Forelimb muscle (tissue), 1 donor: ENCODE data around the gene GRID1. TPM values are rescaled to one million over a fixed set of nuclear protein-coding genes. Genes with fewer than 3 reads are reported as not detected.

Source experiments
- DNase-seq: peaks from one replicate; pipeline ENCODE4 v3.0.0-alpha.2; 2013; ENCODE audit warnings: low read depth
- polyA plus RNA-seq: library from polyadenylated mRNA; unstranded; fragments of 120-200 nt; gene quantifications from one replicate; pipeline ENCODE4 v1.2.1, GENCODE V29; 2013; ENCODE audit not compliant: insufficient read length

The GRID1 gene
- polyA plus RNA-seq, 1 donor = 3.8 TPM

DNA sequence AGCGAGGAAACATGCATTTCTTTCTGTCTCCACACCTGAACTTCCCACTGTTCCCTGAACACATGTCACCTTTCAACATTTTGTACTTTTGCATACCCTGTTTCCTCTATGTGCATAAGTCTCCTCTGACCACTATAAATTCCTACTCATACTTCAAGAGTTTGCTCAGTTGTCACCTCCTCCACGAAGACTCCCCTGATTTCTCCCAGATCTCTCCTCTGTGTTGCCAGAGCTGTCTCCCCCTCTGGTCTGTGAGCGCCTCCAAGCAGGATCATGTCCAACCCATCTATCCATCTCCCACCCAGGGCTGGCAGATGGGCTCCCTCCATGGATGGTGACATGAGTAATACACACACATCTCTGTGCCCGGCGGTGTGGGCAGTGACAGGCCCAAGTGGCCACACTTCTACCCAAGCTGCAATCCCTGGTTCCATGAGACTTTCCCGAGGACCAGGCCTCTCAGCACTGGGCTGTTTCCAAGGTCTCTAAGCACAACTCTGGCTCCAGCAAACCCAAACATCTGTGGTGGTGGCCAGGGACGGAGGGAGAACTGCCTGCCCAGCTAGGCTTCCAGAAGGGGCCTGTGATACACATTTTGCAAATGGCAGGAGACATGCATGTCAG, 135.9 kb downstream of the GRID1 start:
- DNase-seq = no peak

DNA sequence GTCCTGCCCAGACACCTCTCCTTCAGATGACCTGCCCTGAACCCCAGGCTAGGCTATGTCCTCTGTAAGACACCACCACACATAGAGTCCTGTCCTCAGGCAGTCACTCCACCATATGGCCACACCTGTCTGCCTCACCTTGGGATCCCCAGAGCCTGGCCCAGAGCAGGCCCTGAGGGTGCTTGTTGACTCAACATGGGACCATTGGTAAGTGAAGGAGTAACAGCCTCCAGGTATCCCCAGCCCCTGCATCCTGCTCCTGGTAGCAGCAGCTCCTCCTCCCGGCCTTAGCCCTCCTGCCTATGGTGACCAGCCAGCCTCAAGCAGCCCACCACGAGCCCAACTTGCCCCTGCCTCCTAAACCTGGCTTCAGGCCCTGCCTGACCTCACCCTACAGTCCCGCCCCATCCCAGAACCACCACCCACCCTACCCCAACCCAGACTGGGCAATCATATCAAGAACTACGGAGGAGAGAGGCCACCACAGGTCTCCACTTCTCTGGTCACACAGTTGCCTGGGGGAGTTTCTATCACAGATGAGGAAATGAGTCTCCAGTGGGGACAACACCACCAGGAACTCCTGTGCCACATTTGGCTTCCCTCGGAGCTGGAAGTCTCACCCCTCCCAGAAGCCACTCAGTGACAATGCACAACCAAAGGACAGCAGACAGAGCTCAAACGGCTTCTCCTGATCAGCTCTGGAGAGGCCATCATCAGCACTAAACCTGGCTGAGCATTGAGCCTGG, 136.6 kb downstream of the GRID1 start:
- DNase-seq = no peak

DNA sequence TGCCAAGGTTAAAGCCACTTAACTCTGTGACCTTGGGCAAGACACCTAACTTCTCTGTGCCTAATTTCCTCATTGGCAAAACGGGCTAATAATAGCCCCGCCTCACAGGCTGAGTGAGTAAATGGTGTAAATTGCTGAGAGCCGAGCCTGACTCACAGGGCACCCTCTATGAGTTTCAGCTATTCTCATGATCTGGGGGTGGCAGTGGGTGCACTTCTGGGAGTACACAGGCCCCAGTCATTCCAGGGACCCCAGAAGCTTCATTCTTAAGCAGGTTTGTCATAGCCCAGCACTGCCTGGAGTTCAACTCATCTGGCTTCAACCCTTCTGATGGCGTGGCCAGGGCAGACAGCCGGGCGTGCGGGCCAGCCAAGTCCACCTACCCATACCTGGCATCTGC, 137.2 kb downstream of the GRID1 start:
- DNase-seq = no peak

DNA sequence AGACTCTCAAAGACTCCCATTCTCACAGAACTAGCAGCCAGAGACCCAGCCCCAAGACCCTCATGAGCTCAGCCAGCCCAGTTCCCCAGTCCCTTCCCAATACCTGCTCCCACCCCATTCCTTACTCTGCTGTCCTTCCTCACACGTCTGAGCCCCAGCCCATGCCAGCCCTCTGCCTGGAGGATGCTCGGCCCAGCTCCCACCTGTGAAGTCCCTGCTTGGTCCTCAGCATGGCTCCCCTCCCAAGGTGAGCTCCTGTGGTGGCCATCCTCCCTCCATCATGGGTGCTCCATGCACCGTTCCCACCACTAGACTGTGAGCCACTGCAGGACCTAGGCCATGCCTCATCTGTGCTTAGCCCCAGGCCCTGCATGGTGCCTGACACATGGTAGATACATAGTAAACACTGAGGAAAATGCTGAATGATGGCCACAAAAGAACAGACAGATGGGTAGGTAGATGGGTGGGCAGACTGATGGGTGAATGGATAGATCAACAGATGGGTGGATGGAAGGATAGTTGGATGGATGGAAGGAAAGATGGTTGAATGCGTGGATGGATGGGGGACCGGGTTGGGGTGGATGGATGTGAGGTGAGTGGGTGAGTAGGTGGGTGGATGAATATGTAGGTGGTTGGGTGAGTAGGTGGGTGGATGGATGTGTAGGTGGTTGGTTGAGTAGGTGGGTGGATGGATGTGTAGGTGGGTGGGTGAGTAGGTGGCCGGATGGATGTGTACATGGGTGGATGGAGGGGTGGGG, 138.9 kb downstream of the GRID1 start:
- no peak for DNase-seq

DNA sequence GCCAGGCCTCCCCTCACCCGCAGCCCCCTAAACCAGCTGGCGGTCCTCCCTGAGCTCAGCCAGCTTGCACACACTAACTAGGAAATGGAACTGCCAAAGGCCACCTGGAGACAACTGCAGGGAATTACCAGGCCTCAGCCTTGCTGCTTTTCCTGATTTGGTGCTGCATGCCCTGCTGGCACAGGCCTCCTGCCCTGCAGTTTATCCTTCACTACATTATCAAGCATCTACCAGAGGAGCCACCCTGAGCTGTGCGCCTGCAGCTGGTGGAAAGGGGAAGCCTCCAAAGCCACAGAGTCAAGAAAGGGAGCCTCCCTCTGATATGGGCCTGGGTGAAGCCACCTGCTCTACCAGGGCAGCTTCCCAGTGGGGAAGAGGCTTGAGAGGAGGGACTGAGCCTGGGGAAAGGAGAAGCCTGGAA, 139.8 kb downstream of the GRID1 start:
- no peak for DNase-seq

DNA sequence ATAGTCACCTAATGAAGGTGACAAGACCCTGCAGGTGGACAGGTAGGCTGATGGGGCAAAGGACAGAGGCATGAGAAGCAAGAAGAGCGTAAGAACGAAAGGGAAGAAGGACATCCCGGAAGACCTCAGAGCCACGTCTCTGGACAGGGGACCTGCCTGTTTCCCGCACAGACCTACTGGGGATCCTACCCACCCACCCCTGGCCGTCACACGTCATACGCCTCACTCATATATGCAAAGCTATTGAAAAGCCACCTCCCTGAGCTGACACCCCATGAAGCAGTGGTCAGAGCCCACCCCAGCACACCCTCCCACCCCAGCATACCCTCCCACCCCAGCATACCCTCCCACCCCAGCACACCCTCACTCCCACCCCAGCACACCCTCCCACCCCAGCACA, 140.6 kb downstream of the GRID1 start:
- DNase-seq = no peak

DNA sequence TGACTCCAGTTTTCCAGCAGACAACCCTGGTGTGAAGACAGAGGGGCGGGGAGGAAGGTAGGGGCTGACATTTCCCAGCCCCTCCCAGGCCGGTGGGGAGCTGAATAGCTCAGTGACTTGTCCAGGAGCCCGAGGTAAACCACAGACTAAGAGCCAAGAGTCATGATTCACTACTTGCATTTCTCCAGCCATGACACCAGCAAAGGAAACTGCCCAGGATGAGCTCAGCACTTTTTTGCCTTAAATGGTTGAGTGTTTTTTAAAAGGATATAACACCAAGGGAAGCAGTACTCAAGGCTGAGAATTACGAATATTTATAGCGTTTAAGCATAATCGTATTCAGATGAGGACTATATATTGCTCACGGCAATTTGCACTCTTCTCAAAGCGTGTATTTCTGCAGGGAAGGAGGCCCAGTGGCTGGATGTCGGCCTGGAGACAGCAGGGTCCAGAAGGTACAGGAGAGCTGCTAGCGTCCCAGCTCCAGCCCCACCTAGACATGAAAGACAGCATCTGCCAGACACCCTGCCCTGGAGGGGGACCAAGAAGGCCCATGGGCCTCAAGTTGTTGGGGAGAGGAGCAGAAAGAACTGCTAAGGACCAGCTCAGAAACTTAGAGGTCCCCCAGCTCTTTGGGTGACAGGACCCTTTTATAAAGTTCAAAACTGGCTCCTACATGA, 141.4 kb downstream of the GRID1 start:
- DNase-seq = peak; percentile 13

DNA sequence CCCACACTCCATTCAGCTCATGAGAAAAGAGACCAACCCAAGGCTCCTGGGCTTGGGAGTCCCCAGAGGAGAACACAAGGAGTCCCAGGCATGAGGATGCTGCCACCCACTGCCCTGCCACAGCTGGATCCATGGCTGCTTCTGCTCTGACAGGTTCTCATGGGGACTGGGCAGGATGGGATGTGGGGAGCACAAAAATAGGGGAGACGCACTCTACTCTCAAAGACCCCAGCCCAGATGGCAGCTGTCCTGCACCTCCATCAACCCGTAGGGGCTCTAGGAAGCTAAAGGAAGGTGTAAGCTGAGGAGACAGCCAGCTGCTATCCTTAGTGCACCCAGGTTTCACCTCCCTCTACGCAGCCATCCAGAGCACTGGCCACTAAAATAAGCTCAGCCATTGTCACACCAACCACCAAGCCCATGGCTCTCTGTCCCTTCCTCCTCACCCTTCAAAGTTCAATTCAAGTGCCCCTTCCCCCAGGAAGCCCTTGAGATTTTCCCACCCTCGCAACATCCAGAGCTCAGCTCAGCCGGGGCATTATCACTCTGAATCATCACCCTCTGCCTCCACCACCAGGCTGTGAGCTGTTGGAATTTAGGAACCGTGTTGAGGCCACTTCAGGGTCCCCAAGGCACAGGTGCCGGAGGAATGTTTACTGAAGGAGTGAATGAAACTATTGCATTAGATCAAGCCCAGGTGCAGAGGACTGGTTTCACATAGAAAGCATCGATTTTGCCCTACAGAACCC, 142.1 kb downstream of the GRID1 start:
- DNase-seq = no peak

DNA sequence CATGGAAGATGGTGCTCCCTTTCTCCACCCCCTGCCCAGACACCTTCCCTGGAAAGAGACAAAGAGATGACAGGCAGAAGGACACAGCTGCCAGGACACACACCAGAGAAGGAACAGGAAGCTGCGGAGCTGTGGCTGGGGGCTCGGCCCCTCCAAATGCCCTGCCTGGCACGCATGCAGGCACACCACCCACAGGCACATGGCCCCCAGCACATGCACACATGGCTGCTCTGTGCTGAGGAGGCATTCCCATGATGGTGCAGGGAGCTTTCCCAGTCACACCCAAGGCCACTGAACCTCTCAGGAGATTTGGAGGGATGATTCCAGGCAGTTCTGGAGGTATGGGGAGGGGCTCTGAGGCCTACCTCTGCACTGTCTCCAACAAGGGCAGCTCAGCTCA, 143.3 kb downstream of the GRID1 start:
- DNase-seq = no peak

DNA sequence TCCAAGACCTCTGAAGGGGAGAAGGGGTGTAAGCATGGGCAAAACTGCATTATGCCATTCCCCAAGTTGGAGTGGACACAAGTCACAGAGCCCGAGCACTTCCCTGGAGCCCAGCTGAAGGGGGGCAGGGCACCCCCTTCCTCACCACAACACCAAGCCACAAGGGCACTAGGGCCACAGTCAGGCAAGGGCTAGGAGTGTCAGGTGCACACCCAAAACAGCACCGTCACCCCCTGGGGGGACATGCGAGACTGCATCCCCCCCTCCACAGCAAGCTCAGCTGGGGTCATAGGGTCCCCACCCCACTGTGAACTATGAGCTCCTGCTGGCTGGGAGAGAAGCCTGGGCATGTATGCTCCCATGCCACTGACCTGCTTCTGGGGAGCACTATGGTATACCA, 143.9 kb downstream of the GRID1 start:
- no peak for DNase-seq

DNA sequence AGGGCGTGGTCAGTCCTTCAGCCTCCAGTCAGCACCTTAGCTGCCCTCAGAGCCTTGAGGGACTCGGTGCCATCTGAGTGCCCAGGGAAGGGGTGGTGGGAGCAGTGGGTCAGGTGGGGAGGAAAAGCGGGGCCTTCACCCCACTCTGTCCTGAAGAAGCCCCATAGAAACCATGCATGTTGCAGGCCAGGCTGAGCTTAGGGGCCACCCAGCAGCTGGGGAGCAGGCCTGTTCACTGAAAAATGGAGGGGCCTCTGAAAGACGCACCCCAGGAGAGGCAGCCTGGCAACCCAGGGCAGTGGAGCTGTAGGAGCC, 144.3 kb downstream of the GRID1 start:
- no peak for DNase-seq

DNA sequence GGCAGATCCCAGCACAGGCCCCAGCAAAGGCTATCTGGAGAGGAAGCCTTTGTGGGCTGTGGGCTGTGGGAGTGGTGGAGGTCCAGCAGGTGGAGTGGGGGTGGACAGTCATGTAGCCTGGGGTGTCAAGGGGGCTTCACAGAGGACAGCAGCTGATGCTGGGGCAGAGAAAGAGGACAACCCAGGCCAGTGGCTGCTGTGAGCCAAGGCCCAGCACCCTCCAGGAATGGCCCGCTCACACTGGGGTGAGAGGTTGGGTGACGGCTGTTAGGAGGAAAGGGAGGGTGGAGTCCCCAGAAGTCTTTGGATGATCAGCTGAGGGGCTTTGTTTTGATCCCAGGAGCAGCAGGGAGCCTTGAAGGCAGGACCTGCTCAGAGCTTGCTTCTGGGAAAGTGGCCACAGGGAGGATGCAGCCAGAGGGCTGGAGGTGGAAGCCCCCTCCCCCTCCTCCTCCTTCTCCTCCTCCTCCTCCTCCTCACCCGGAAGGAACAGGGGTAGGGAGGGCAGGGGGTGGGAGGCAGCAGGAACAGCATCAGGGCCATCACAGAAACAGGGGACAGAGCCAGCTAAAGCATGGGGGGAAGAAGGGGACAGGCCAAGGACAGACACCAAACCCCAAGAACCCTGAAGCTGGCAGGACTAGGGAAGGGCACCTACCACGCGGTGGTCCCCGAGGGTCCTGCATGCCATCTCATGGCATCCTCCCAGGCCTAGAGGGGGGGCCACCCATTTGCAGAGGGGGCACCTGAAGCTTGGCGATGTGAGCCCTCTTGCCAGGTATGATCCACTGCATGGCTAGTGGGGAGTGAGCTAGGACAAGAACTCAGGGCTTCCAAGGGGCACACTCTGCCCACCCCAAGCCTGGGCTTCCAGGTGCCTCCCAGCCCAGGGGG, 144.9 kb downstream of the GRID1 start:
- DNase-seq = no peak

DNA sequence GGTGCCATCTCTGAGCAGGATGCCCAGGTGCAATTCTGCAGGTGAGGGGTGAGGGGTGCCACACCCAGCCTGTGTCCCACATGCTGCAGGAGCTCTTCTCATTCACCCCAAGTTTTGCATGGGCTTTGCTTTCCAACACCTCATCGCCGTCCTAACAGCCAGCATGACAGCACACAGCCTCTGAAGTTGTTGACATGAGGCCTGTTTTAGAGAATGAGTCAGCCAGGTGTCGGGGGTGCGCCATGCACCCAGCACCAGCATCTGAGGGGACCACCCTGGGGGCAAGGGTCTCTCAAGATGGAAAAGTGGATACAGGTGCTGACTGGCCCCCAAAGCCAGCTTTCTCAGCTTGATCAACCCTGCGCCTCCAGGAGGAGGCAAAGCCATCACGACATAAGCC, 146.0 kb downstream of the GRID1 start:
- DNase-seq = no peak

DNA sequence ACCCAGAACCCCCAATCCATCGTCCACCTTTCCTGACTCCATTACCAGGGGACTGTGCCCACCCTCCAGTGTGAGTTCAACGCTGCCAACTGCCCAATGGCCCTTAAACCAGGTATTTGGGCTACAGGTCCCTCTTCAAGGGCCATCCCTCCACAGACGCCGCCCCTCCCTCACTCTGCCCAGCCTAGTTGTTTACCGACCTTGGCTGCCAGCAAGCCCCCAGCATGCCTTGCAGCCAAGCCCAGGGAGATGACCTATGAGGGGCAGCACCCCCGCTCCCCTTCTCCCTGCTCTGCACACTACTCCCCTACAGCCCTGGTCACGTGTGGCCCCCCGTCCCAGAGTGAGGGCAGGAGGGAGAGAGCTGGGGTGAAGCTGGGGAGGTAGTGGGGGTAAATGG, 147.3 kb downstream of the GRID1 start:
- no peak for DNase-seq

DNA sequence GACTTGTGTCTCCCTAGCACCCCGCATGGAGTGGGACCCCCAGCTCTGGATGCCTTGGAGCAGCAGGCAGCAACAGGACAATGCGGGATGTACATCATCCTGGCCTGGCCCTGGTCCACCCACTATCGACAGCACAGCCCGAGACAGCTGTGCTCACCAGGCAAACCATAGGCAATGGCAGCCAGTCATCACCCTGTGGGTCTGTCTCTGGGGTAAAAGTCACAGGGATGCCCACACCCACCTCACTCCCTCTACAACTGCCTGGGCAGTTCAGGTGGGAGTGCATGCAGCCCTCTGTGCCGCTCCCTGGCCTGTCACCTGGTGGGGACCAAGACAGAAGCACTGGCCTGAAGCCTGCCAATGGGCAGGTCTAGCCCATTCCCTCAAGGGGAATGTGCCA, 147.8 kb downstream of the GRID1 start:
- no peak for DNase-seq

DNA sequence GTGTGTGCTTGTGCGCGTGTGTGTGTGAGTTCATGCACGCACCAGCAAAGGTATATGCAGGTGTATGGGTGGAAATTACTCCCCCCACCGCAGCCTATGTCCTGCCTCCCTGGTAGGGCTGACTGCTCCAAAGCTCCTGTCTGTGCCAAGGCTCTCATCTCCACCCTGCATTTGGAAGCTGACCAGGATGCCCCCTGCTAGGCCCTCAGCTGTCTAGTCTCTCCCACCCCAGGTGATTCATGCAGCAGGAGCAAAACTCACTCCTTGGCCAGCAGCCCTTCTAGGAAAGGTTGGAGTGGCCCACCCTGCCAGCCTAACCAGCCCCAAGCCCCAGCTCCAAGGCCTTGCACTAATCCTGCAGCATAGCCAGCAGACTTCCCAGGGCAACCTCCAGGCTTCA, 148.4 kb downstream of the GRID1 start:
- no peak for DNase-seq

DNA sequence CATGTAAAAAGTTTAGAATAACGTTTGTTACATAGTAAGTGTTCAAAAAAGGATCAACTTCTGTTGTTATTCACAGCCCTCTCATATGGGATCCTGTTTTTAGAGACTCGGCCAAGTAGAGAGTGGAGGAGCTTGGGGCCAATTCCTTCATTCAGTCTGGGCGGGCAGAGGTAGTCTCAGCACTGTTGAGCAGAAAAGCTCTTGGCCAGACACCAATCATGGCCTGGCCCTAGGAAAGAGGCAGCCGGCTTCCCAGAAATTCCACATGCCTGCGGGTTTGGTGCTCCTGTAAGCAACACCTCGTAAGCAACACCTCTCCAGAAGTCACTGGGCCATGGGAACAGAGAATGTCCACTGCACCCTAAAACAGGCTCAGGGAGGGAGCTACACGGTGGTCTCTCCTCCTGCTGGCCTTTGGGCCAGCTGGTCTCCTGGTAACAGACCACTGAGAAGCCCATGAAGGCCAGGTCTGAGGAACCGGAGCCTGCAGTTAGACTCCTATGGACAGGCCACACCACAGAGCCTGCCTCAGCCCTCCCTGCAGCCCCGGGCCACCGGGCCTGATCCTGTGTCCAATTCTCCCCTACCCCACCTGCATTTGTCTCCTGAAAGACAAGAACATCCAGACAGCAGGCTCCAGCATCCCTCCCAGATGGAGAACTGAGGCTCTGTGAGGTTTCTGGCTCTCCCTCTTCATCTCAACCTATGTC, 149.1 kb downstream of the GRID1 start:
- no peak for DNase-seq

DNA sequence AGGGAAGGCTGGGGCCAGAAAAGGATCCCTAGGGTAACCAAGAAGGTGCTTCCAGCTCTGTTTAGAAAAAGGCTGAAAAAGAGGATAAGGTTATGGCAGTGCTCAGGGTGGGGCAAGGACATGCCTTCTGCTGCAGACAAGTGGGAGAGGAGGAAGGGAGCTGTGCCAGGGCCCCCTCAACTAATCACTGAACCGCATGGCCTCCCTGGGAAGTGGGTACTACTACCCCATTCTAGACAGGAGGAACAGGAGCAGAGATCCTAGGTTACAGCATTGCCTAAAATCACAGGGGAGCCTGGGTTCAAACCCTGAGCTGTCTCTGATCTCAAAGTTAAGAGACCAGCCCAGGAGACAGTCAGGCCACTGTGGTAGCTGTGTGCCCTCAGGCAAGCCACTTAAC, 149.7 kb downstream of the GRID1 start:
- no peak for DNase-seq

DNA sequence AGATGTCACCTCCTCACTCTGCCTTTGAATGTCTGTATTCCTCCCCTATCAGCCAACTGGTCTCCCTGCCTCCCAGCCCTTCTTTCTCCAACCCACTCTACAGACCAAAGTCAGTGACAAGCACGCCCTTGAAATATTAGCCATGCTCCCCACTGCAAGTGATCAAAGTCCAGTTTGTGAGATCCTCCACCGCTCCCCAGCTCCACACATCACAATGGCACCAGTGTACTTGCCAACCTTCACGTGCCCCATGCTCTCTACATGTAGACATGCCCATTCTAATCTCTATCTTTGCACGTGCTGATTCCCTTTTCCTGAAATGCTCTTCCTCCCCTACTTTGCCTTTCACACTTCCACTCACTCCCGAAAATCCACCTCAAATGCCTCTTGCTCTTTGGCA, 150.9 kb downstream of the GRID1 start:
- no peak for DNase-seq

DNA sequence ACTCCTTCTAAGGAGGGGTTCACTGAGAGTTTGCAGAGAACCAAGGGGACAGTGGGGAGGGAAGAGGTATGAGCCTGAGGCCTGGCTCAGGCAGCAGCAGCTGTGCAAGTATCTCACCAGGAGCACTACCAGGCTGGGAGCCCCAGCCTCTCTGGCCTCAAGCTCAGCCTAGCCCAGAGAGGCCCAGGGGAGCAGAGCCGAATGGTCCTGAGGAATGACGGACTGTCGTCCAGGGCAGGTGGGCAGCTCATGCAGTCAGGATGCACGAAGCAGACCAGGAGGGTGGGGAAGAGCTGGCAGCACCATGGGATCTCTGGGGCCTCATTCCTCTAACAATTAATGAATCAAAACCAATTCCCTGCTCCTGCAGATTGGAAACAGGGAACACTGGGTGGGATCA, 151.5 kb downstream of the GRID1 start:
- DNase-seq = no peak
